Activated CD8-positive, alpha-beta T cell treated with anti-CD3 and anti-CD28 coated beads for 36 hours (primary cell): ENCODE data around the gene KRTAP20-2. TPM values are rescaled to one million over a fixed set of nuclear protein-coding genes. Genes with fewer than 3 reads are reported as not detected.

Experiments used
- ATAC-seq: fragments of 200-7000 bp; cut with Tn5 transposase; one replicate; pipeline ENCODE4 v1.10.0; 2021; ENCODE audit warnings: mild to moderate bottlenecking, moderate library complexity
- CTCF ChIA-PET: fragments of 350-600 bp; sonication (Branson Sonifier 250); formaldehyde crosslinking; loops from one replicate; lab custom pipeline; 2021; ENCODE audit warnings: antibody characterized with exemption; lab: Charles Lee
- POLR2A ChIA-PET: fragments of 350-600 bp; sonication (Branson Sonifier 250); formaldehyde crosslinking; loops from one replicate; lab custom pipeline; 2021; ENCODE audit warnings: antibody characterized with exemption; lab: Charles Lee
- DNase-seq: peaks from one replicate; pipeline ENCODE4 v3.0.0-alpha.2; 2020
- H3K27ac Mint-ChIP-seq: one replicate; pipeline ENCODE4 v1.8.0; 2021; ENCODE audit warnings: mild to moderate bottlenecking, mixed read lengths
- H3K27me3 Mint-ChIP-seq: one replicate; pipeline ENCODE4 v1.8.0; 2021; ENCODE audit warnings: mixed read lengths
- H3K36me3 Mint-ChIP-seq: one replicate; pipeline ENCODE4 v1.8.0; 2021; ENCODE audit warnings: low read depth, mixed read lengths
- H3K4me1 Mint-ChIP-seq: one replicate; pipeline ENCODE4 v1.8.0; 2021; ENCODE audit warnings: low read depth, mixed read lengths
- H3K4me3 Mint-ChIP-seq: one replicate; pipeline ENCODE4 v1.8.0; 2021; ENCODE audit warnings: mild to moderate bottlenecking, moderate library complexity, mixed read lengths
- H3K9me3 Mint-ChIP-seq: one replicate; pipeline ENCODE4 v1.8.0; 2021; ENCODE audit warnings: mixed read lengths
- CTCF ChIP-seq: fragments of 200-600 bp; IDR thresholded peaks from one replicate; pipeline ENCODE4 v1.8.0; 2022; ENCODE audit warnings: antibody characterized with exemption, mild to moderate bottlenecking
- intact Hi-C: fragments of 100-400 bp; cut with micrococcal nuclease; formaldehyde crosslinking; loops from one replicate; pipeline ENCODE4 v1.10.0; 2022
- total RNA-seq, 2 experiments: library from RNA; stranded (reverse); gene quantifications; one replicate each; pipeline ENCODE4 v1.2.3, GENCODE V29; 2021

KRTAP20-2 gene
- total RNA-seq, 2 experiments from 2014 or later: not detected

- DNase-seq (no peak), ATAC-seq (no peak)
- no peak overlapping the region for H3K4me3 Mint-ChIP-seq
- no peaks in the 10 kb centered on the region for H3K36me3 Mint-ChIP-seq
- H3K9me3 Mint-ChIP-seq: no peaks in the 10 kb centered on the region
- no peak overlapping the region for H3K27ac Mint-ChIP-seq
- no peaks in the 10 kb centered on the region for H3K27me3 Mint-ChIP-seq
- H3K4me1 Mint-ChIP-seq: no peaks in the 10 kb centered on the region
- no peak for TF ChIP-seq CTCF
- intact Hi-C loops: no loop called here
- ChIA-PET CTCF (no interaction called here), POLR2A (no interaction called here)
Measured at GRCh38 chr21:30680586-30680985, 45.6 kb downstream of the KRTAP20-2 start.

- DNase-seq (no peak), ATAC-seq (no peak)
- intact Hi-C loops: no loop called here
- no peak for TF ChIP-seq CTCF
- CTCF ChIA-PET: no interaction called here
- POLR2A ChIA-PET: no interaction called here
- H3K4me1 Mint-ChIP-seq: no peaks in the 10 kb centered on the region
- no peaks in the 10 kb centered on the region for H3K36me3 Mint-ChIP-seq
- H3K27me3 Mint-ChIP-seq: no peaks in the 10 kb centered on the region
- no peak overlapping the region for H3K27ac Mint-ChIP-seq
- H3K4me3 Mint-ChIP-seq: no peak overlapping the region
- no peaks in the 10 kb centered on the region for H3K9me3 Mint-ChIP-seq
Measured at GRCh38 chr21:30684506-30684905, 49.5 kb downstream of the KRTAP20-2 start.

Other genes with a start within 250 kb of the KRTAP20-2 start
- gene KRTAP13-1, start 239.2 kb upstream of the KRTAP20-2 start, total RNA-seq: not detected
- not detected for gene KRTAP13-3, start 209.3 kb upstream of the KRTAP20-2 start, total RNA-seq
- not detected for gene KRTAP13-4, start 205.0 kb upstream of the KRTAP20-2 start, total RNA-seq
- not detected for gene KRTAP15-1, start 194.9 kb upstream of the KRTAP20-2 start, total RNA-seq
- gene KRTAP19-1, start 154.8 kb upstream of the KRTAP20-2 start, total RNA-seq: not detected
- gene KRTAP19-2, start 147.8 kb upstream of the KRTAP20-2 start, total RNA-seq: not detected
- gene KRTAP19-3, start 143.2 kb upstream of the KRTAP20-2 start, total RNA-seq: not detected
- gene KRTAP19-4, start 138.0 kb upstream of the KRTAP20-2 start, total RNA-seq: not detected
- gene KRTAP19-5, start 133.1 kb upstream of the KRTAP20-2 start, total RNA-seq: not detected
- gene KRTAP19-6, start 93.3 kb upstream of the KRTAP20-2 start, total RNA-seq: not detected
- not detected for gene KRTAP19-7, start 73.9 kb upstream of the KRTAP20-2 start, total RNA-seq
- not detected for gene KRTAP22-2, start 44.8 kb upstream of the KRTAP20-2 start, total RNA-seq
- not detected for gene KRTAP6-3, start 42.8 kb upstream of the KRTAP20-2 start, total RNA-seq
- not detected for gene KRTAP6-2, start 36.3 kb upstream of the KRTAP20-2 start, total RNA-seq
- gene KRTAP22-1, start 34.1 kb upstream of the KRTAP20-2 start, total RNA-seq: not detected
- gene KRTAP6-1, start 21.3 kb upstream of the KRTAP20-2 start, total RNA-seq: not detected
- gene KRTAP20-1, start 18.8 kb upstream of the KRTAP20-2 start, total RNA-seq: not detected
- gene KRTAP20-4, start 14.6 kb upstream of the KRTAP20-2 start, total RNA-seq: not detected
- gene KRTAP20-3, start 7.7 kb downstream of the KRTAP20-2 start, total RNA-seq: not detected
- not detected for gene KRTAP21-3, start 83.6 kb downstream of the KRTAP20-2 start, total RNA-seq
- gene KRTAP21-2, start 112.1 kb downstream of the KRTAP20-2 start, total RNA-seq: not detected
- not detected for gene KRTAP21-1, start 120.2 kb downstream of the KRTAP20-2 start, total RNA-seq
- gene KRTAP8-1, start 178.1 kb downstream of the KRTAP20-2 start, total RNA-seq: not detected
- not detected for gene KRTAP7-1, start 194.6 kb downstream of the KRTAP20-2 start, total RNA-seq
- gene KRTAP11-1, start 246.4 kb downstream of the KRTAP20-2 start, total RNA-seq: not detected